ENCODE data around the gene MID1IP1. TPM values are rescaled to one million over a fixed set of nuclear protein-coding genes. Genes with fewer than 3 reads are reported as not detected.

The MID1IP1 gene
- total and polyA plus RNA-seq, 2 of the 8 experiments (the other 6 are each of a cell fraction or from before 2014, with no cell fraction given), result 118 to 128 TPM

DNA sequence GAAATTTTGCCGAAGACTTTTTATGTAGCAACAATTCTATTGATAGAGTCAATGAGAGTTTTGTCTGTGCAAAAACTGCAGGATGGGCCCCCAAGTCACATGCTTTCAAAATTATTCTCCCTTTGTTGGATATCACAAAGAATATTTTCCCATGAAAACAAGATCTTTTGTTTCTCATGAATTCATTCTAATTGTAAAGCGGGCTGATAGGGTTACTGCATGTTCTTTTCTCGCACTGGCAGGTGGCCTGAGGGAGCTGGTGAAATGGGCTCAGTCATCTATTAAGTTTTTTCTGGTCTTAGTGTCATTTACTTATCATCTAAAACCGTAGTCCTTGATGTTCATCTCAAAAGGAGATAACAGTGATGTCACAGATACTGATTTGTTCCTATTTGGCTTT, 44.2 kb downstream of the MID1IP1 start:
- no peak overlapping the region for H4K8ac ChIP-seq (ENCODE audit: extremely low read depth, insufficient read depth, low read length)

More for the DNA sequence above, 44.2 kb downstream of the MID1IP1 start:
- H4K20me1 ChIP-seq (replicated peaks in 1 of 2; ENCODE audit: control insufficient read depth in 1 of 2, insufficient read depth in 2 of 2, low read length in 2 of 2), result no peaks in the 10 kb centered on the region
- no peaks in the 10 kb centered on the region for H3K79me1 ChIP-seq (ENCODE audit: low read depth, low read length)
- H2AK5ac ChIP-seq (ENCODE audit: low read depth, low read length), result no peak overlapping the region
- no peak overlapping the region for H3K4me2 ChIP-seq (ENCODE audit: insufficient read depth in 1 of 2, low read depth in 2 of 2, low read length in 2 of 2)
- no peak overlapping the region for H3K9ac ChIP-seq (replicated peaks in 1 of 4; ENCODE audit: extremely low read depth in 1 of 4, low read depth in 3 of 4, low read length in 3 of 4)
- H2BK15ac ChIP-seq (ENCODE audit: low read length), result no peak overlapping the region
- no peak overlapping the region for H3K27ac ChIP-seq (ENCODE audit: low read depth, low read length)
- H3K4ac ChIP-seq (replicated peaks; ENCODE audit: insufficient read length, low read depth, low read length), result no peak overlapping the region
- no peaks in the 10 kb centered on the region for H3K36me3 ChIP-seq (ENCODE audit: control insufficient read depth in 2 of 4, insufficient read depth in 4 of 4, low read length in 3 of 4)
- H3K4me3 ChIP-seq (ENCODE audit: extremely low read depth in 1 of 4, insufficient read depth in 2 of 4, low read depth in 3 of 4, low read length in 4 of 4), result no peak overlapping the region
- H2BK120ac ChIP-seq (replicated peaks; ENCODE audit: low read depth, low read length), result no peak overlapping the region
- FAIRE-seq (peak; percentile 19), DNase-seq (ENCODE audit: low read depth in 1 of 2, low spot score in 2 of 2) (no peak)
- ChIA-PET POLR2A (ENCODE audit: partially characterized antibody) (no interaction called here), CTCF (ENCODE audit: partially characterized antibody) (no interaction called here)
- no peak overlapping the region for H3K56ac ChIP-seq (replicated peaks; ENCODE audit: insufficient read length, low read depth, low read length)
- TF ChIP-seq YY1 (IDR thresholded peaks at IDR 0.05; ENCODE audit: low read depth, low read length) (no peak), ASH2L (IDR thresholded peaks at IDR 0.05; ENCODE audit: low read length) (no peak), NRF1 (IDR thresholded peaks at IDR 0.05; ENCODE audit: low read depth, low read length) (no peak), SIX5 (IDR thresholded peaks at IDR 0.05; ENCODE audit: low read depth, low read length) (no peak), CHD2 (IDR thresholded peaks at IDR 0.05; ENCODE audit: low read length) (no peak), KDM1A (IDR thresholded peaks at IDR 0.05; ENCODE audit: borderline replicate concordance, low read length) (no peak), HDAC2 (IDR thresholded peaks at IDR 0.05; ENCODE audit: borderline replicate concordance in 1 of 2, low read depth in 2 of 2, low read length in 2 of 2) (no peak), NANOG (IDR thresholded peaks at IDR 0.05; ENCODE audit: insufficient read depth, low read depth, low read length, poor library complexity, severe bottlenecking) (no peak), BRCA1 (IDR thresholded peaks at IDR 0.05; ENCODE audit: low read depth, low read length) (no peak)
- TF ChIP-seq, protein P1, sequence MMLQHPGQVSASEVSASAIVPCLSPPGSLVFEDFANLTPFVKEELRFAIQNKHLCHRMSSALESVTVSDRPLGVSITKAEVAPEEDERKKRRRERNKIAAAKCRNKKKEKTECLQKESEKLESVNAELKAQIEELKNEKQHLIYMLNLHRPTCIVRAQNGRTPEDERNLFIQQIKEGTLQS (IDR thresholded peaks at IDR 0.05; ENCODE audit: insufficient read depth, low read depth, low read length), result no peak
- TF ChIP-seq, protein P2, sequence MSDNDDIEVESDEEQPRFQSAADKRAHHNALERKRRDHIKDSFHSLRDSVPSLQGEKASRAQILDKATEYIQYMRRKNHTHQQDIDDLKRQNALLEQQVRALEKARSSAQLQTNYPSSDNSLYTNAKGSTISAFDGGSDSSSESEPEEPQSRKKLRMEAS (IDR thresholded peaks at IDR 0.05), result no peak
- peaks cover 0 to 4% (median 0%) of the 10 kb centered on the region in 4 experiments; a peak in 1 of 7 replicates for H3K4me1 ChIP-seq (replicated peaks in 1 of 4; ENCODE audit: control insufficient read depth in 3 of 4, insufficient read depth in 4 of 4, low read length in 3 of 4)
- no peak overlapping the region for H3K14ac ChIP-seq (ENCODE audit: insufficient read length)
- H2BK12ac ChIP-seq (ENCODE audit: low read depth, low read length), result no peak overlapping the region
- no peak overlapping the region for H2BK5ac ChIP-seq (ENCODE audit: low read depth, low read length)
- no peak overlapping the region for H2AFZ ChIP-seq (ENCODE audit: low read length)
- H3K23ac ChIP-seq (ENCODE audit: insufficient read length), result no peak overlapping the region
- WGBS, 2 experiments (ENCODE audit: extremely low coverage in 1 of 2, insufficient coverage in 1 of 2, insufficient read length in 1 of 2, insufficient replicate concordance in 2 of 2, low coverage in 1 of 2, low lambda C conversion rate in 2 of 2, missing lambda C conversion rate in 1 of 2), result 81% methylated on average over 4 of the region's 4 CpGs; no CpG with 5 or more reads in 1 of the 2 experiments
- no peak overlapping the region for H2BK20ac ChIP-seq (ENCODE audit: low read length)
- H4K91ac ChIP-seq (replicated peaks; ENCODE audit: insufficient read length, low read length), result no peak overlapping the region
- no peaks in the 10 kb centered on the region for H3K23me2 ChIP-seq (ENCODE audit: low read depth, low read length)
- no peaks in the 10 kb centered on the region for H3K9me3 ChIP-seq (ENCODE audit: insufficient read depth in 2 of 2, low read depth in 1 of 2, low read length in 1 of 2)
- H3K18ac ChIP-seq (ENCODE audit: extremely low read depth, low read length), result no peak overlapping the region
- H3K27me3 ChIP-seq (replicated peaks in 1 of 4; ENCODE audit: control insufficient read depth in 3 of 4, extremely low read depth in 1 of 4, insufficient read depth in 3 of 4, low read length in 3 of 4), result no peaks in the 10 kb centered on the region
- H3K79me2 ChIP-seq (ENCODE audit: control insufficient read depth in 1 of 2, insufficient read depth in 2 of 2, low read length in 2 of 2), result no peaks in the 10 kb centered on the region
- no peak overlapping the region for H4K5ac ChIP-seq (ENCODE audit: insufficient read length, low read depth, low read length)
